Heart left ventricle (tissue), 16 donors: ENCODE results near the gene ZSCAN5A. TPM values are rescaled to one million over a fixed set of nuclear protein-coding genes. Genes with fewer than 3 reads are reported as not detected.
A peak's percentile ranks its signal among the peaks of the same experiment; 100 is the strongest.

Source experiments
- ATAC-seq, 4 donors: fragments of 200-7000 bp; cut with Tn5 transposase; one replicate each; pipeline ENCODE4 v1.9.1; 2020 to 2022; ENCODE audit warnings: moderate library complexity in 4 of 4, mild to moderate bottlenecking in 3 of 4, moderate number of reproducible peaks in 1 of 4
- DNase-seq, 5 donors: peaks; one replicate each; pipeline ENCODE4 v3.0.0-alpha.2; 2020
- H3K27ac ChIP-seq, 12 donors: fragments of 200-600 bp; sonication (generic) in 4 of 12; one replicate each; pipeline versions ENCODE4 v1.5.0 to v1.8.0; 2016 to 2022; ENCODE audit warnings: mild to moderate bottlenecking in 2 of 12
- H3K27me3 ChIP-seq, 9 donors: fragments of 200-600 bp; sonication (generic) in 2 of 9; one replicate each; pipeline versions ENCODE4 v1.5.1 to v1.8.0; 2016 to 2022; ENCODE audit warnings: mild to moderate bottlenecking in 3 of 9
- H3K36me3 ChIP-seq, 9 donors: fragments of 200-600 bp; sonication (generic) in 2 of 9; one replicate each; pipeline versions ENCODE4 v1.5.0 to v1.8.0; 2018 to 2022; ENCODE audit warnings: mild to moderate bottlenecking in 2 of 9
- H3K4me1 ChIP-seq, 12 donors: fragments of 200-600 bp; sonication (generic) in 4 of 12; one replicate each; pipeline versions ENCODE4 v1.5.0 to v1.8.0; 2016 to 2022; ENCODE audit warnings: mild to moderate bottlenecking in 3 of 12
- H3K4me3 ChIP-seq, 12 donors: fragments of 200-600 bp; sonication (generic) in 4 of 12; one replicate each; pipeline versions ENCODE4 v1.5.0 to v1.8.0; 2017 to 2022; ENCODE audit warnings: mild to moderate bottlenecking in 9 of 12, moderate library complexity in 4 of 12
- H3K9me3 ChIP-seq, 12 donors: fragments of 200-600 bp; sonication (generic) in 4 of 12; one replicate each; pipeline versions ENCODE4 v1.5.0 to v1.8.0; 2016 to 2022; ENCODE audit warnings: mild to moderate bottlenecking in 1 of 12
- CTCF ChIP-seq, 12 donors: fragments of 200-600 bp; sonication (generic) in 4 of 12; IDR thresholded peaks; one replicate each; pipeline versions ENCODE4 v1.5.0 to v1.8.0; 2018 to 2022; ENCODE audit warnings: antibody characterized with exemption in 12 of 12, mild to moderate bottlenecking in 5 of 12
- POLR2A ChIP-seq, 2 donors: fragments of 450-650 bp; IDR thresholded peaks; one replicate each; pipeline ENCODE4 v1.6.1; 2017; ENCODE audit warnings: antibody characterized with exemption in 2 of 2, mild to moderate bottlenecking in 2 of 2, moderate library complexity in 2 of 2
- WGBS, 4 donors: extraction: QIAGEN DNeasy Blood & Tissue Kit in 2 of 4; methylation state at CpG; one replicate each; pipeline versions ENCODE4 v1.1.5 to v1.1.7; 2013 to 2018; 5-methylcytosine and 5-hydroxymethylcytosine counted together
- intact Hi-C, 10 donors: fragments of 100-400 bp; cut with DNase I; formaldehyde crosslinking; loops; one replicate each; pipeline versions ENCODE4 v1.11.1 to v1.14.2; 2022
- polyA plus RNA-seq, 2 donors: library from polyadenylated mRNA; stranded (reverse); fragments of 200-250 nt; gene quantifications; one replicate each; pipeline ENCODE4 v1.2.3, GENCODE V29; 2013
- total RNA-seq, 9 donors: library from RNA; depleted of rRNA in 2 of 9; stranded (reverse); fragments of >200 nt in 2 of 9; fragmentation: NEBNext Ultra II Directional in 3 of 9; extraction: Animal tissue kit (Norgen Biotek cat#: 25700) in 3 of 9; gene quantifications; one replicate each; pipeline versions ENCODE4 v1.1.0 to v1.2.4, GENCODE V29; 2016 to 2023
- donor health status: ischemic (EF 13 %, LVEDD 7.1; RV severe dilation, severe dysfunction).
- donor health status: healthy with polysubstance abuse.
- donor health status: DM: no; HTN: yes; CAD: no.
- donor health status: DM: no; HTN: no; CAD: no.
- donor health status: ischemic (EF 25% LVEDD 6.9; RV normal size, moderate dysfunction).
- donor health status: ischemic (EF 25% LVEDD 5.7; RV mildly dilated, moderate dysfunction).
- donor health status: healthy.
- donor health status: DM: yes; HTN: yes; CAD: no.
- donor health status: ischemic (EF 35%, LVEDD 5.7; RV mildly dilated, moderate dysfunction).
- donor health status: nonischemic (EF 11% LVEDD 7.7; RV severe dilation, severe dysfunction).
- donor health status: DM: yes; HTN: yes; CAD: no.
- donor health status: PGD.
- donor health status: ischemic (EF 29% LVEDD 5.4; RV normal size, mild dysfunction).
- donor health status: nonischemic (EF 23%, LVEDD 6.1; RV moderate dilation, normal function).

Gene ZSCAN5A
- total and polyA plus RNA-seq, 11 donors = 3.3 to 26.6 (median 17.7) TPM

GRCh38 chr19:56315077-56315828 lies 614 bp upstream of the ZSCAN5A start:
- 1 to 3% (median 2%) methylated on average over 23 to 37 of the region's 37 CpGs for WGBS, 4 donors
- peak in 1 of 2 donors; percentile 59 for TF ChIP-seq POLR2A (IDR thresholded peaks at IDR 0.05)
- TF ChIP-seq CTCF (IDR thresholded peaks at IDR 0.05) = no peak
- peak overlapping the region; percentile 88 to 99 (median 96) for H3K27ac ChIP-seq
- no peaks in the 10 kb centered on the region for H3K27me3 ChIP-seq
- no peaks in the 10 kb centered on the region for H3K9me3 ChIP-seq
- peak overlapping the region; percentile 50 to 88 (median 70) for H3K4me3 ChIP-seq
- intact Hi-C loops = loop anchor here in 2 of 10 donors (2.0 to 5.0 kb wide), 3 partner anchors 52 to 78 kb away; partner anchors contain the start of gene ZNF582 (in 1 of the 2)
- H3K4me1 ChIP-seq = peaks cover 0 to 50% (median 18%) of the 10 kb centered on the region in 12 donors
- peaks cover 0 to 26% (median 8%) of the 10 kb centered on the region in 9 donors for H3K36me3 ChIP-seq
- ATAC-seq (peak; percentile 94 to 96 (median 96)), DNase-seq (peak; percentile 92 to 96 (median 96))

- Histone ChIP-seq H3K9me3 (no peaks in the 10 kb centered on the region), H3K4me1 (peaks cover 0 to 41% (median 18%) of the 10 kb centered on the region in 12 donors), H3K27ac (peak overlapping the region; percentile 88 to 99 (median 96)), H3K27me3 (no peaks in the 10 kb centered on the region), H3K36me3 (peaks cover 0 to 27% (median 8%) of the 10 kb centered on the region in 9 donors), H3K4me3 (peak overlapping the region; percentile 50 to 88 (median 70))
- peak in 1 of 4 donors; percentile 2 for ATAC-seq
- WGBS, 4 donors = 0 to 2% (median 1%) methylated on average over 8 to 9 of the region's 9 CpGs
- TF ChIP-seq POLR2A (IDR thresholded peaks at IDR 0.05) = no peak
- no peak for TF ChIP-seq CTCF (IDR thresholded peaks at IDR 0.05)
- DNase-seq = no peak
- intact Hi-C loops = loop anchor here in 3 of 10 donors (1.0 to 2.0 kb wide), 3 partner anchors 55 to 193 kb away; partner anchors contain the start of genes ZNF582 (in 1 of the 3) and ZNF787 (in 1 of the 3)
Measured at GRCh38 chr19:56314018-56314380, 640 bp downstream of the ZSCAN5A start.

GRCh38 chr19:56312787-56313657 lies 1.6 kb downstream of the ZSCAN5A start:
- H3K27me3 ChIP-seq = no peaks in the 10 kb centered on the region
- H3K4me3 ChIP-seq = peak overlapping the region in 2 of 12 donors; percentile 69 to 70
- no peak for DNase-seq
- H3K27ac ChIP-seq = peak overlapping the region in 3 of 12 donors; percentile 1 to 99 (median 95)
- TF ChIP-seq CTCF (IDR thresholded peaks at IDR 0.05) (no peak), POLR2A (IDR thresholded peaks at IDR 0.05) (no peak)
- WGBS, 4 donors = 70 to 83% (median 79%) methylated on average over 10 of the region's 10 CpGs
- peaks cover 0 to 32% (median 18%) of the 10 kb centered on the region in 12 donors for H3K4me1 ChIP-seq
- no peak for ATAC-seq
- no peaks in the 10 kb centered on the region for H3K9me3 ChIP-seq
- peaks cover 0 to 27% (median 11%) of the 10 kb centered on the region in 9 donors for H3K36me3 ChIP-seq
- intact Hi-C loops = no loop called here
